ENCODE data around the gene NPAS3. TPM values are rescaled to one million over a fixed set of nuclear protein-coding genes. Genes with fewer than 3 reads are reported as not detected.

Gene NPAS3
- total RNA-seq = 5.2 and 6.1 TPM in 2 replicates
- long read RNA-seq, partial matches to known transcripts = 3 of 6 reads
- long read RNA-seq, other reads (novel, unspliced or antisense) = 3 of 6 reads

DNA sequence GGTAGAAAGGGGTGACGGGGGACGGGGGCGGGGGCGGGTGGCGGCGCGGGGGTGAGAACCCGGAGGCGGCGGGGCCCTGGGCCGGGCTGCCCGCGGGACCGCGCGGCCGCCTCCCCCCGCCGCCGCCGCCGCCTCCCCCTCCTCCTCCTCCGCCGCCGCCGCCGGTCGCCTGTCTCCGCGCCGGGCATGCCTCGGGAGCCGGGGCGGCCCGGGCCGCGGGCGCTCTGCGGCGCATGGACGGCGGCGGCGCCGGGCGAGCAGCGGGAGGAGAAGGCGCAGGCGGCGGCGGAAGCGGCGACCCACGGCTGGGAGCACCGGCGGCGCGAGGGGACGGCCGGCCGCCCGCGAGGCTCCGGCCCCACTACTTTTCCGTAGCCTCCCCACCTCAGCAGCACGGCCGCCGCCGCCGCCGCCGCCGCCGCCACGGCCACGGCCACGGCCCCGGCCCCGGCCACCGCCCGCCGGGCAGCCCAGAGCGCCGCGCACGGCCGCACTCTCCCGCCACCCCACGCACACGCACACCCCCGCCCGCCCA lies at the start of gene NPAS3:
NPAS3 (plus strand) TSS at position 161 of the 535 bp plus-strand sequence.
- no peaks in the 10 kb centered on the region for H3K36me3 Mint-ChIP-seq (ENCODE audit: insufficient read depth)
- H3K4me1 Mint-ChIP-seq (ENCODE audit: low read depth) = peaks cover 18% of the 10 kb centered on the region
- peak within 1 kb of the TSS; percentile 86 for H3K4me3 Mint-ChIP-seq (ENCODE audit: low read depth)
- TF ChIP-seq, protein P1, sequence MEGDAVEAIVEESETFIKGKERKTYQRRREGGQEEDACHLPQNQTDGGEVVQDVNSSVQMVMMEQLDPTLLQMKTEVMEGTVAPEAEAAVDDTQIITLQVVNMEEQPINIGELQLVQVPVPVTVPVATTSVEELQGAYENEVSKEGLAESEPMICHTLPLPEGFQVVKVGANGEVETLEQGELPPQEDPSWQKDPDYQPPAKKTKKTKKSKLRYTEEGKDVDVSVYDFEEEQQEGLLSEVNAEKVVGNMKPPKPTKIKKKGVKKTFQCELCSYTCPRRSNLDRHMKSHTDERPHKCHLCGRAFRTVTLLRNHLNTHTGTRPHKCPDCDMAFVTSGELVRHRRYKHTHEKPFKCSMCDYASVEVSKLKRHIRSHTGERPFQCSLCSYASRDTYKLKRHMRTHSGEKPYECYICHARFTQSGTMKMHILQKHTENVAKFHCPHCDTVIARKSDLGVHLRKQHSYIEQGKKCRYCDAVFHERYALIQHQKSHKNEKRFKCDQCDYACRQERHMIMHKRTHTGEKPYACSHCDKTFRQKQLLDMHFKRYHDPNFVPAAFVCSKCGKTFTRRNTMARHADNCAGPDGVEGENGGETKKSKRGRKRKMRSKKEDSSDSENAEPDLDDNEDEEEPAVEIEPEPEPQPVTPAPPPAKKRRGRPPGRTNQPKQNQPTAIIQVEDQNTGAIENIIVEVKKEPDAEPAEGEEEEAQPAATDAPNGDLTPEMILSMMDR (IDR thresholded peaks at IDR 0.05; ENCODE audit: unreplicated experiment) = no peak
- peak within 1 kb of the TSS; percentile 98 for H3K27ac Mint-ChIP-seq
- no peak for DNase-seq (ENCODE audit: low spot score, unreplicated experiment)
- peaks cover 66% of the 10 kb centered on the region for H3K27me3 Mint-ChIP-seq
- no peaks in the 10 kb centered on the region for H3K9me3 Mint-ChIP-seq (ENCODE audit: low read depth)

DNA sequence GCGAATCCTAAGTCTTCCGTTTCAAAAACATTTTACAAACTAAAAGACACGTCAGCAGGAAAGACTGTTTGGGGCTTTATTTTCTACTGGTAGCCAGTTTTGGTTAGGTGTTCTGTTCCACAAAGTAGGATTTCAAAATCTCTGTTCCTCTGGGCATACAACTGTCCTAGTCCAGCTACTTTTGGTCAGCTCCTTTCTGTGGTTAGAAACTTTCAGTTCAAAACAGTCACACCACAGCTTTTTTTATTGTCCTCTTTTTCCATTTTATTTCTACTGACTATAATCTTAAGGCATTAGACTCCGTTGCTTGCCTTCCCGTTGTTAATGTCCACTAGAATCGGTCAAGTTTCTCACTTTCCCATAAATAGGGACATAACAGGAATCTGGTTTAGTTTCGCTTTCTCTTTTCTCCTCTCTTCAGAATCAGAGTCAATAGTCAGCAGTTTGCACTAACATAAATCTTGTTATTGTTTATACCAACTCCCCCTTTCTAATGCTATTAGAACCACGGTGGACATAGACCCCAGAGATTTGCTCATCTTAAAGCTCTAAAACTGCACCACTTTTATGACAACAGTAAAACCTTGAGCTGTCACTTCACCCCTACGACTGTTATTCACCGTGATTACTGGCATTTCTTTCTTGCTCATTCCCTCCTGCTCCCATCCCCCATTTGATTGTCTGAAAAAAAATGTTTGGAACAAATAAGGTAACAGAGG lies 41.5 kb upstream of the NPAS3 start:
- DNase-seq (ENCODE audit: low spot score, unreplicated experiment) = no peak
- Mint-ChIP-seq H3K27ac (no peak overlapping the region), H3K4me1 (ENCODE audit: low read depth) (no peaks in the 10 kb centered on the region), H3K9me3 (ENCODE audit: low read depth) (no peaks in the 10 kb centered on the region), H3K27me3 (peaks cover 8% of the 10 kb centered on the region), H3K4me3 (ENCODE audit: low read depth) (no peak overlapping the region), H3K36me3 (ENCODE audit: insufficient read depth) (no peaks in the 10 kb centered on the region)
- TF ChIP-seq, protein P1 (IDR thresholded peaks at IDR 0.05; ENCODE audit: unreplicated experiment) = no peak

GRCh38 chr14:32897698-32898064 lies 41.0 kb upstream of the NPAS3 start:
- no peaks in the 10 kb centered on the region for H3K36me3 Mint-ChIP-seq (ENCODE audit: insufficient read depth)
- H3K27me3 Mint-ChIP-seq = peaks cover 10% of the 10 kb centered on the region
- no peak for DNase-seq (ENCODE audit: low spot score, unreplicated experiment)
- TF ChIP-seq, protein P1 (IDR thresholded peaks at IDR 0.05; ENCODE audit: unreplicated experiment) = no peak
- H3K4me3 Mint-ChIP-seq (ENCODE audit: low read depth) = no peak overlapping the region
- H3K9me3 Mint-ChIP-seq (ENCODE audit: low read depth) = no peaks in the 10 kb centered on the region
- H3K4me1 Mint-ChIP-seq (ENCODE audit: low read depth) = no peaks in the 10 kb centered on the region
- H3K27ac Mint-ChIP-seq = no peak overlapping the region

DNA sequence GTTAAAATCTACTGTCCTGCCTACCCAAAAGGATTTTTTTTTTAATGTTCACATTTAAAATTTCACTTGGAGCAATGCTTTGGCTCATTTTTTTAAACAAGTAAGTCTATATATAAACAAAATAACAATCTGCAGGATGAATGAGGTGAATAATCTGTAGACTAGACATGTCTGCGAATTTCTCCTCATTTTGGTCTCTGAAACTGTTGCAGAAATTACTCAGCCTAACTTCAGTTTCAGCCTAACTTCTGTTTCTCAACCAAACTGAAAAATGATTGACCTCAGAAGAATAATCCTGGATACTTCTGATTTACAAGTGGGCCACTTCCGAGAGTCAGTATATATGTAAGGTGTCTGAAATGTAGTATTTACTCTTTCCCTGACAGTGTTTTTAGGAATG lies 39.8 kb upstream of the NPAS3 start:
- Mint-ChIP-seq H3K27ac (no peak overlapping the region), H3K36me3 (ENCODE audit: insufficient read depth) (no peaks in the 10 kb centered on the region), H3K4me1 (ENCODE audit: low read depth) (no peaks in the 10 kb centered on the region), H3K27me3 (peaks cover 11% of the 10 kb centered on the region), H3K9me3 (ENCODE audit: low read depth) (no peaks in the 10 kb centered on the region), H3K4me3 (ENCODE audit: low read depth) (no peak overlapping the region)
- TF ChIP-seq, protein P1 (IDR thresholded peaks at IDR 0.05; ENCODE audit: unreplicated experiment) = no peak
- no peak for DNase-seq (ENCODE audit: low spot score, unreplicated experiment)

- H3K27me3 Mint-ChIP-seq = peaks cover 7% of the 10 kb centered on the region
- no peaks in the 10 kb centered on the region for H3K36me3 Mint-ChIP-seq (ENCODE audit: insufficient read depth)
- H3K27ac Mint-ChIP-seq = no peak overlapping the region
- H3K9me3 Mint-ChIP-seq (ENCODE audit: low read depth) = no peaks in the 10 kb centered on the region
- H3K4me1 Mint-ChIP-seq (ENCODE audit: low read depth) = no peaks in the 10 kb centered on the region
- no peak overlapping the region for H3K4me3 Mint-ChIP-seq (ENCODE audit: low read depth)
- TF ChIP-seq, protein P1 (IDR thresholded peaks at IDR 0.05; ENCODE audit: unreplicated experiment) = no peak
- DNase-seq (ENCODE audit: low spot score, unreplicated experiment) = no peak
Measured at GRCh38 chr14:32900547-32900946, 38.1 kb upstream of the NPAS3 start.

All from progenitor cell of endocrine pancreas (in vitro differentiated cells).